ENCODE measurements around the gene DXO. TPM values are rescaled to one million over a fixed set of nuclear protein-coding genes. Genes with fewer than 3 reads are reported as not detected.

Gene DXO
- total and polyA plus RNA-seq, 7 experiments from 2014 or later = 12.6 to 44.3 (median 34.7) TPM

GRCh38 chr6:31972709-31973350 is 892 bp upstream of the DXO start:
- ATAC-seq = no peak
- Histone ChIP-seq H3K4me3 (ENCODE audit: low read length) (peak overlapping the region; percentile 90), H3K4me1 (ENCODE audit: control insufficient read depth in 2 of 2, insufficient read depth in 2 of 2, low read length in 2 of 2) (peaks cover 21 to 22% of the 10 kb centered on the region in 2 donors), H3K36me3 (ENCODE audit: control insufficient read depth in 2 of 3, insufficient read depth in 3 of 3, low read length in 3 of 3) (peaks cover 0 to 28% (median 7%) of the 10 kb centered on the region in 3 experiments), H3K27me3 (ENCODE audit: control insufficient read depth in 2 of 2, insufficient read depth in 2 of 2, low read length in 2 of 2) (no peaks in the 10 kb centered on the region), H3K9me3 (ENCODE audit: control insufficient read depth in 2 of 3, low read length in 3 of 3) (no peaks in the 10 kb centered on the region), H3K27ac (ENCODE audit: low read depth, low read length) (peak overlapping the region; percentile 97)
- Mint-ChIP-seq H3K27me3 (peaks cover 0 to 5% (median 0%) of the 10 kb centered on the region in 5 donors), H3K4me3 (peak overlapping the region; percentile 86 to 99 (median 99)), H3K27ac (peak overlapping the region; percentile 97 to 100 (median 100)), H3K9me3 (peaks cover 0 to 7% (median 0%) of the 10 kb centered on the region in 11 donors), H3K36me3 (peaks cover 0 to 19% (median 7%) of the 10 kb centered on the region in 5 donors), H3K4me1 (peaks cover 20 to 52% (median 42%) of the 10 kb centered on the region in 7 donors)
- DNase-seq = no peak
- POLR2A ChIA-PET = interaction anchor here (0.6 to 6.6 kb wide), 8 partner anchors 11 to 872 kb away, joined by 3 to 108 read pairs (median 6); partner anchors contain the start of genes EHMT2, NELFE, SKIC2 and VARS1
- CTCF ChIA-PET = no interaction called here
- intact Hi-C loops (cut with micrococcal nuclease) = loop anchor here (1.0 to 10.0 kb wide), 3 partner anchors 14 to 238 kb away; partner anchors contain the start of genes SKIC2 (in 2 of the 2), CLIC1 (in 1 of the 2) and NEU1 (in 1 of the 2)

GRCh38 chr6:31971279-31971992 is 502 bp downstream of the DXO start:
- Histone ChIP-seq H3K36me3 (ENCODE audit: control insufficient read depth in 2 of 3, insufficient read depth in 3 of 3, low read length in 3 of 3) (peaks cover 0 to 42% (median 20%) of the 10 kb centered on the region in 3 experiments), H3K9me3 (ENCODE audit: control insufficient read depth in 2 of 3, low read length in 3 of 3) (no peaks in the 10 kb centered on the region), H3K4me1 (ENCODE audit: control insufficient read depth in 2 of 2, insufficient read depth in 2 of 2, low read length in 2 of 2) (peaks cover 21 to 22% of the 10 kb centered on the region in 2 donors), H3K27ac (ENCODE audit: low read depth, low read length) (peak overlapping the region; percentile 97), H3K4me3 (ENCODE audit: low read length) (peak overlapping the region; percentile 90), H3K27me3 (ENCODE audit: control insufficient read depth in 2 of 2, insufficient read depth in 2 of 2, low read length in 2 of 2) (no peaks in the 10 kb centered on the region)
- Mint-ChIP-seq H3K4me1 (peaks cover 20 to 51% (median 42%) of the 10 kb centered on the region in 7 donors), H3K27me3 (peaks cover 0 to 5% (median 0%) of the 10 kb centered on the region in 5 donors), H3K4me3 (peak overlapping the region; percentile 86 to 99 (median 99)), H3K27ac (peak overlapping the region; percentile 97 to 100 (median 100)), H3K36me3 (peaks cover 0 to 30% (median 7%) of the 10 kb centered on the region in 5 donors), H3K9me3 (peaks cover 0 to 7% (median 0%) of the 10 kb centered on the region in 11 donors)
- ATAC-seq = no peak
- POLR2A ChIA-PET = interaction anchor here (0.6 to 6.6 kb wide), 14 partner anchors 8 to 1572 kb away, joined by 3 to 108 read pairs (median 4); partner anchors contain the start of genes EHMT2, MRPS18B, NELFE and SKIC2
- CTCF ChIA-PET = interaction anchor here (0.6 kb wide), 1 partner anchor 1357 kb away, joined by 3 read pairs; no protein-coding TSS in a partner anchor
- intact Hi-C loops (cut with micrococcal nuclease) = loop anchor here in 1 of 2 donors (10.0 kb wide), 2 partner anchors 107 to 237 kb away; partner anchors contain the start of genes CLIC1 and NEU1
- DNase-seq = peak in 1 of 9 donors; percentile 20

DNA sequence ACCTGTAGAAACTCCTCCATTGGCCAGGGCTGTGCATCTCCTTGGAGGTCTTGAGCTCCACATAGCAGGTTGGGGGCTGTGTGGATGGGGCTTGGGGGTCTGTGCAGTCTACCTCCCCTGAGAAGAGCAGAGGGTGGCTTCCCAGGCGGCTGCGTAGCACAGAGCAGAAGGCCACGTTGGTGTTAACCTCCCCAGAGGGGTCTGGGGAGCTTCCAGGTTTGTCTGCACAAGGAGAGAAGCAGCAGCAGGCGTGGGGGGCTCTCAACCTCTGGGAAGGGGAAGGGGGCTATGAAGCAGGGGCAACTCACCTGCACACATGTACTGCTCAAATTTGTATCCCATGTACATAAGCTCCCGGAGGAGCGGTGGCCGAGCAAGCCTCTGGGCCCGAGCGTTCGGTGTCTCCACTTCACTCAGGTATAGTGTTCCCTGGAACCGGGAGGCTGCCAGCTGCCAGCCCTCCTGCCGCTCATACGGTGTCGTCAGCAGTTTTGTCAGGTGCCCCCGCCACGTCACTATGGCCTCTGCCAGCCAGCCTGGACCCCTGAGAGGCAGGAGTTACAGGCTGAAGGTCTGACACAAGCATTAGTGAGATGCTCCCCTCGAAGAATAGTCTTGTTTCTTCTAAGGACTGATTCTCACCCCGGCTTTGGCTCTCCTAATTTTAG is 1.2 kb downstream of the DXO start:
- no peak for DNase-seq
- Mint-ChIP-seq H3K4me3 (peak overlapping the region; percentile 61 to 99 (median 99)), H3K27ac (peak overlapping the region; percentile 97 to 100 (median 100)), H3K9me3 (peaks cover 0 to 7% (median 0%) of the 10 kb centered on the region in 11 donors), H3K36me3 (peaks cover 0 to 31% (median 11%) of the 10 kb centered on the region in 5 donors), H3K4me1 (peaks cover 20 to 51% (median 42%) of the 10 kb centered on the region in 7 donors), H3K27me3 (peaks cover 0 to 5% (median 0%) of the 10 kb centered on the region in 5 donors)
- H3K27ac ChIP-seq (ENCODE audit: low read depth, low read length) = peak overlapping the region; percentile 97
- H3K4me1 ChIP-seq (ENCODE audit: control insufficient read depth in 2 of 2, insufficient read depth in 2 of 2, low read length in 2 of 2) = peaks cover 21 to 22% of the 10 kb centered on the region in 2 donors
- H3K9me3 ChIP-seq (ENCODE audit: control insufficient read depth in 2 of 3, low read length in 3 of 3) = no peaks in the 10 kb centered on the region
- ATAC-seq = no peak
- intact Hi-C loops (cut with micrococcal nuclease) = loop anchor here in 1 of 2 donors (10.0 kb wide), 2 partner anchors 106 to 236 kb away; partner anchors contain the start of genes CLIC1 and NEU1
- peaks cover 0 to 49% (median 22%) of the 10 kb centered on the region in 3 experiments for H3K36me3 ChIP-seq (ENCODE audit: control insufficient read depth in 2 of 3, insufficient read depth in 3 of 3, low read length in 3 of 3)
- ChIA-PET CTCF (interaction anchor here (0.6 to 1.9 kb wide), 2 partner anchors 11 to 1356 kb away, joined by 3 to 10 read pairs; partner anchors contain the start of genes NELFE and SKIC2), POLR2A (interaction anchor here (1.1 to 6.6 kb wide), 3 partner anchors 9 to 19 kb away, joined by 3 to 108 read pairs (median 9); partner anchors contain the start of genes NELFE and SKIC2)
- H3K27me3 ChIP-seq (ENCODE audit: control insufficient read depth in 2 of 2, insufficient read depth in 2 of 2, low read length in 2 of 2) = no peaks in the 10 kb centered on the region
- peak overlapping the region; percentile 90 for H3K4me3 ChIP-seq (ENCODE audit: low read length)

GRCh38 chr6:31969712-31970603 is 2.0 kb downstream of the DXO start:
- intact Hi-C loops (cut with micrococcal nuclease) = loop anchor here in 1 of 2 donors (10.0 kb wide), 2 partner anchors 105 to 235 kb away; partner anchors contain the start of genes CLIC1 and NEU1
- peaks cover 0 to 33% (median 18%) of the 10 kb centered on the region in 5 donors for H3K36me3 Mint-ChIP-seq

More at GRCh38 chr6:31969712-31970603, 2.0 kb downstream of the DXO start:
- Histone ChIP-seq H3K27me3 (ENCODE audit: control insufficient read depth in 2 of 2, insufficient read depth in 2 of 2, low read length in 2 of 2) (no peaks in the 10 kb centered on the region), H3K36me3 (ENCODE audit: control insufficient read depth in 2 of 3, insufficient read depth in 3 of 3, low read length in 3 of 3) (peaks cover 0 to 52% (median 22%) of the 10 kb centered on the region in 3 experiments), H3K4me1 (ENCODE audit: control insufficient read depth in 2 of 2, insufficient read depth in 2 of 2, low read length in 2 of 2) (peaks cover 21 to 22% of the 10 kb centered on the region in 2 donors), H3K4me3 (ENCODE audit: low read length) (no peak overlapping the region), H3K27ac (ENCODE audit: low read depth, low read length) (peak overlapping the region; percentile 97), H3K9me3 (ENCODE audit: control insufficient read depth in 2 of 3, low read length in 3 of 3) (no peaks in the 10 kb centered on the region)
- CTCF ChIA-PET = interaction anchor here (1.9 kb wide), 1 partner anchor 11 kb away, joined by 10 read pairs; the partner anchor contains the start of genes NELFE and SKIC2
- H3K27me3 Mint-ChIP-seq = peaks cover 0 to 5% (median 0%) of the 10 kb centered on the region in 5 donors
- peaks cover 0 to 7% (median 0%) of the 10 kb centered on the region in 11 donors for H3K9me3 Mint-ChIP-seq
- peak overlapping the region; percentile 97 to 100 (median 100) for H3K27ac Mint-ChIP-seq
- peak overlapping the region; percentile 56 to 99 (median 74) for H3K4me3 Mint-ChIP-seq
- DNase-seq (no peak), ATAC-seq (no peak)
- POLR2A ChIA-PET = interaction anchor here (1.2 to 6.6 kb wide), 3 partner anchors 10 to 16 kb away, joined by 3 to 108 read pairs (median 9); partner anchors contain the start of genes NELFE and SKIC2
- peaks cover 20 to 51% (median 42%) of the 10 kb centered on the region in 7 donors for H3K4me1 Mint-ChIP-seq
